Measurements from ENCODE around the gene EVL.

EVL gene

GRCh38 chr14:100128688-100129087 lies 63.5 kb downstream of the EVL start:
- Mint-ChIP-seq H3K36me3 (ENCODE audit: low read depth) (peaks cover 36% of the 10 kb centered on the region), H3K4me3 (no peak overlapping the region), H3K27me3 (ENCODE audit: low read depth) (peaks cover 4% of the 10 kb centered on the region), H3K27ac (no peak overlapping the region), H3K4me1 (peaks cover 20% of the 10 kb centered on the region), H3K9me3 (no peaks in the 10 kb centered on the region)
- TF ChIP-seq, protein P1, sequence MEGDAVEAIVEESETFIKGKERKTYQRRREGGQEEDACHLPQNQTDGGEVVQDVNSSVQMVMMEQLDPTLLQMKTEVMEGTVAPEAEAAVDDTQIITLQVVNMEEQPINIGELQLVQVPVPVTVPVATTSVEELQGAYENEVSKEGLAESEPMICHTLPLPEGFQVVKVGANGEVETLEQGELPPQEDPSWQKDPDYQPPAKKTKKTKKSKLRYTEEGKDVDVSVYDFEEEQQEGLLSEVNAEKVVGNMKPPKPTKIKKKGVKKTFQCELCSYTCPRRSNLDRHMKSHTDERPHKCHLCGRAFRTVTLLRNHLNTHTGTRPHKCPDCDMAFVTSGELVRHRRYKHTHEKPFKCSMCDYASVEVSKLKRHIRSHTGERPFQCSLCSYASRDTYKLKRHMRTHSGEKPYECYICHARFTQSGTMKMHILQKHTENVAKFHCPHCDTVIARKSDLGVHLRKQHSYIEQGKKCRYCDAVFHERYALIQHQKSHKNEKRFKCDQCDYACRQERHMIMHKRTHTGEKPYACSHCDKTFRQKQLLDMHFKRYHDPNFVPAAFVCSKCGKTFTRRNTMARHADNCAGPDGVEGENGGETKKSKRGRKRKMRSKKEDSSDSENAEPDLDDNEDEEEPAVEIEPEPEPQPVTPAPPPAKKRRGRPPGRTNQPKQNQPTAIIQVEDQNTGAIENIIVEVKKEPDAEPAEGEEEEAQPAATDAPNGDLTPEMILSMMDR (IDR thresholded peaks at IDR 0.05; ENCODE audit: unreplicated experiment in 3 of 3): no peak

- H3K36me3 Mint-ChIP-seq (ENCODE audit: low read depth): peaks cover 41% of the 10 kb centered on the region
- peaks cover 4% of the 10 kb centered on the region for H3K27me3 Mint-ChIP-seq (ENCODE audit: low read depth)
- H3K4me1 Mint-ChIP-seq: peaks cover 24% of the 10 kb centered on the region
- no peaks in the 10 kb centered on the region for H3K9me3 Mint-ChIP-seq
- TF ChIP-seq, protein P1 (IDR thresholded peaks at IDR 0.05; ENCODE audit: unreplicated experiment in 3 of 3): no peak
- no peak overlapping the region for H3K27ac Mint-ChIP-seq
- H3K4me3 Mint-ChIP-seq: no peak overlapping the region
Measured at GRCh38 chr14:100129161-100129589, 64.0 kb downstream of the EVL start.

DNA sequence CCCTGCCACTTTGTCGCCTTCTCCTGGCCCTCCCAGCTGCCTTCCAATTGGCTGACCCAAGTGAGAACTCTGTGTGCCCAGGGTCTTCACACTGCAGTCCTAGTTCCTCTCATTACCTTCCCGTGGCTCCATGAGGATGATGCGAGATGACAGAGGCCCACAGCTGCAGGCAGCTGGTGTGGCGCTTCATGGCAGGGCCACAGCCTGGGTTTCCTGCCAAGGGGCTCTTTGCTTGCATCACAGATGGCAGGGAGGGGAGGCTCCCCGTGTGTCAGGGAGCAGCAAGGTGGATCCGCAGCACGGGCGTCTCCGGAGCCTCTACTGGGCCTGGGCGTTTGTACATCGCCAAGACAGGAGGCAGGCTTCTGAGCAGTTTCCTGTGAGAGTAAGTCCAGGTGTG lies 65.3 kb downstream of the EVL start:
- no peaks in the 10 kb centered on the region for H3K9me3 Mint-ChIP-seq
- H3K4me3 Mint-ChIP-seq: no peak overlapping the region
- H3K4me1 Mint-ChIP-seq: peaks cover 24% of the 10 kb centered on the region
- H3K36me3 Mint-ChIP-seq (ENCODE audit: low read depth): peaks cover 41% of the 10 kb centered on the region
- TF ChIP-seq, protein P1 (IDR thresholded peaks at IDR 0.05; ENCODE audit: unreplicated experiment in 3 of 3): no peak
- H3K27me3 Mint-ChIP-seq (ENCODE audit: low read depth): no peaks in the 10 kb centered on the region
- no peak overlapping the region for H3K27ac Mint-ChIP-seq

- Mint-ChIP-seq H3K27ac (peak overlapping the region in 2 of 3 experiments; percentile 8 to 13), H3K4me1 (peaks cover 25% of the 10 kb centered on the region), H3K9me3 (no peaks in the 10 kb centered on the region), H3K4me3 (no peak overlapping the region), H3K27me3 (ENCODE audit: low read depth) (no peaks in the 10 kb centered on the region), H3K36me3 (ENCODE audit: low read depth) (peaks cover 41% of the 10 kb centered on the region)
- TF ChIP-seq, protein P1 (IDR thresholded peaks at IDR 0.05; ENCODE audit: unreplicated experiment in 3 of 3): no peak
Measured at GRCh38 chr14:100131181-100131580, 66.0 kb downstream of the EVL start.

DNA sequence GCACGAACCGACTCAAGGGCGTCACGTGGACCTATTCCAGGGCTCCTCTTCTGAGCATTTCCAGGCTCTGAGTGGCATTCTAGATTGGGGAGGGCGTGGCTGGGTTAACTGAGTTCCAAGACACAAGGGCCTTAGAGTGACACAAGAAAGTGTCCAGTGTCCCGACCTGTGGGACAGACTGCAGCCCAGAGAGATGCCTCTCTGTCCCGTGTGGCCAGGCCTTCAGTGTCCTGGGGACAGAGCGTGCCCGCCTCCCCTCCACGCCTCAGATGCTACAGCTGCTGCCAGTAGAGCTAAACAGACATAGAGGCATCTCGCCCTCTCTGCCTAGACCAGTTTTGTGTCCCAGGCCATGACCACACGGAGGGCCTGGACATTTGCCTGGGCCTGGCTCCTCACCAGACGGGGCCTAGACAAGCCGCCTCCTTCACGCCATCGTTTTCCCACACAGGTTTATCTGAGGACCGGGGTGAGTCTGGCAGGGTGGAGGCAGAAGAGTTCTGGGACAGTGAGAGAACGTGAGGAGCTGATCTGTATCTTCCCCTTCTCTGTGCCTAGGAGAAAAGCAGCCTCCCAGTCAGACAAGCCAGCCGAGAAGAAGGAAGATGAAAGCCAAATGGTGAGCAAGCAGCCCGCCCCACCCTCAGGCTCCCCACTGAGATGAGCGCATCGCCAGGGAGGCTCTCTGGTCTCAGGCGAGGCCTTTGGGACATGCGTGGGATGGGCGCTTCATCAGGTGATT lies 67.1 kb downstream of the EVL start:
- no peaks in the 10 kb centered on the region for H3K9me3 Mint-ChIP-seq
- no peaks in the 10 kb centered on the region for H3K27me3 Mint-ChIP-seq (ENCODE audit: low read depth)
- TF ChIP-seq, protein P1 (IDR thresholded peaks at IDR 0.05; ENCODE audit: unreplicated experiment in 3 of 3): no peak
- H3K36me3 Mint-ChIP-seq (ENCODE audit: low read depth): peaks cover 48% of the 10 kb centered on the region
- no peak overlapping the region for H3K4me3 Mint-ChIP-seq
- peaks cover 32% of the 10 kb centered on the region for H3K4me1 Mint-ChIP-seq
- H3K27ac Mint-ChIP-seq: peak overlapping the region in 1 of 3 experiments; percentile 63

Measured in nephron (organoid).